ENCODE results near the gene ARCN1.

Gene ARCN1

DNA sequence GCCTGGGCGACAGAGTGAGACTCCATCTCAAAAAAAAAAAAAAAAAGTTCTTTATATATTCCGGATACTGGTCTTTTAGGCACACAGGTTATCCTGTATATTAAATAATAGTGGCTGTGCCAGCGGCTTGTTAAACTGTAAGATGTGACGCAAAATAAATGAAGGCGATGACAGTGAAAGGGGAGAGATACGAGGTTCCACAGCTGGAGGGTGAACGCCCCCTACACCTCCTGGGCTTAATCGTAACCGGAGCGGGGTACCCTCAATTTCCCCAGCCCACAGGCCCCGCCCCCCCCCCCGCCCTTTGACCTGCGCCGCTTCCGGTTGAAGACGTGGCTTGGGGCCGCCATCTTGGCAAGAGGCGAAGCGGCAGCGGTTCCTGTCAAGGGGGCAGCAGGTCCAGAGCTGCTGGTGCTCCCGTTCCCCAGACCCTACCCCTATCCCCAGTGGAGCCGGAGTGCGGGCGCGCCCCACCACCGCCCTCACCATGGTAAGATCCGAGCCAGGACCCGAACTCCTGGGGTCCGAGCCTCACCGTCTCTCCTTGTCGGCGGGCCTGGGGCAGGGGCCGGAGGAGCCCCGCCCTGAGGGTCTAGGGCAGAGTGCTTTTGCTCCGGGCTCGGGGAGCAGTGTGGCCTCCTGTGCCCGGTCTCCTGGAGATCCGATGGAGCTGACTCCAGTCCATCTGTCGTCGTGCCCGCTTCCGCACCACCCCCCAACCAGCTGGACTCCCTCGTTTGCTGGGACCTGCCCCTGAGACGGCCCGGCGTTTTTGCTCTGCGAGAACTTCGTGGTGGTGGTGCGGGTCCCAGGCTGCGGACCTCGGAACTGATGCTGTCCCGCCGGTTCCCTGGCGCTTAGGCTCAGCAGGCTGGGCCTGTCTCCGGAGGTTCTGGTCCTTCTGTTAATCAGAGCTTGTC, at the start of gene ARCN1:
TSS of gene ARCN1 (plus strand) at position 349 of the 920 bp plus-strand sequence. CDS start at position 488, 139 bp downstream.
- DNase-seq, result peak; percentile 87

DNA sequence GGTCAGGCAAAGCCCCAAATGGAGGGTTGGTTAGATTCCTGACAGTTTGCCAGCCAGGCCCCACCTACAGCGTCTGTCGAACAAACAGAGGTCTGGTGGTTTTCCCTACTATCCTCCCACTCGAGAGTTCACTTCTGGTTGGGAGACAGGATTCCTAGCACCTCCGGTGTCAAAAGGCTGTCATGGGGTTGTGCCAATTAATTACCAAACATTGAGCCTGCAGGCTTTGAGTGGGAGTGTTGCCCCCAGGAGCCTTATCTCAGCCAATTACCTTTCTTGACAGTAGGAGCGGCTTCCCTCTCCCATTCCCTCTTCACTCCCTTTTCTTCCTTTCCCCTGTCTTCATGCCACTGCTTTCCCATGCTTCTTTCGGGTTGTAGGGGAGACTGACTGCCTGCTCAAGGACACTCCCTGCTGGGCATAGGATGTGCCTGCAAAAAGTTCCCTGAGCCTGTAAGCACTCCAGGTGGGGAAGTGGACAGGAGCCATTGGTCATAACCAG, 49.6 kb upstream of the ARCN1 start:
- peak; percentile 39 for DNase-seq

- DNase-seq, result peak; percentile 10
Measured at GRCh38 chr11:118524356-118524755, 47.9 kb upstream of the ARCN1 start.

- no peak for DNase-seq
Measured at GRCh38 chr11:118524757-118525470, 47.3 kb upstream of the ARCN1 start.

GRCh38 chr11:118526688-118527087, 45.5 kb upstream of the ARCN1 start:
- DNase-seq, result no peak

DNA sequence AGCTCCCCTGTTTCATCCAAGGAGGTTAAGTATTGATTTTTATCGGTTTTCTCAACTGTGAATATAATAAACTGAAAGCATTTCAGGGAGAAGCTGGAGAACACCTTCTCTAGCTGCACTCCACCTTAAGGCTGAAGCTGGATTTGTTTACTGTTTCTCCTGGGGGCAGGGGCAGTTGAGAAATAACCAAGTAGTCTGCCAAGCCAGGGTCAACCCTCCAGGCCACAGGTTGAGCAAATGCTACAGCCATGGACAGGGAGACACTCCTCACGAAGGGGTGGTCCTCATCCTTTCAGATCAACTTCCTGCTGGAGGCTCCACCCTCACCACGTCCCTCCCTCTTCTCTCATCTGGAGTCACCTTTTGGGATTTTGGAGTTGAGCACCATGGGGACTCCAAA, 45.1 kb upstream of the ARCN1 start, which contains the start of gene TTC36:
TSS of gene TTC36 (plus strand) at position 366 of the 400 bp plus-strand sequence. CDS start at position 387, 21 bp downstream.
- DNase-seq, result no peak

GRCh38 chr11:118528511-118528910, 43.7 kb upstream of the ARCN1 start:
- no peak for DNase-seq

DNA sequence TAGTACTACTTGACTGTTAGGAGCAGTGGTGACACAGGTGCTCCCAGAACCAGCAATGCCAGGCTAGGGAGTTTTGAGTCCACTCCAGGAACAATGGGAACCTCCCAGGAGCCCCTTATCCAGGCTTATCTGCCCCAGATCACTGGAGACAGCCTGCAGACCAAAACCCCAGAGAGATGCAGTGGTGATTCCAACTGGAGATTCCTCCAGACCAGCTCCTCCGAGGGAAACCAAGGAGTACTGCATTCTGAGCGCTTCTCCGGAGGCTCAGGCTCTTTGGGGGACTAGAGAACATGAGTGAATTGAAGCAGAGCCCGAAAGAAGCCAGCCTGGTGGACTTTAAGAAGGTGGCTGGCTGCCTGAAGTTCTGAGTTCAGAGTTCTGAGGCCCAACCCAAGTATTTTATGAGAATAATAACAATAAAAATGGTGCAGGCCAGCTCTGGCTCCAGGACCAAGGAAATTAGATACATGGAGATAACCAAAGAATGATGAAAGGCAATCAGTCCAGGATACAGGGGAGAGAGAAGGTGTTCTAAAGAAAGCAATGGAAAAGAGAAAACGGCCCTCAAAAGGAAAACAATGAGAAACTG, 42.5 kb upstream of the ARCN1 start:
- peak; percentile 55 for DNase-seq

DNA sequence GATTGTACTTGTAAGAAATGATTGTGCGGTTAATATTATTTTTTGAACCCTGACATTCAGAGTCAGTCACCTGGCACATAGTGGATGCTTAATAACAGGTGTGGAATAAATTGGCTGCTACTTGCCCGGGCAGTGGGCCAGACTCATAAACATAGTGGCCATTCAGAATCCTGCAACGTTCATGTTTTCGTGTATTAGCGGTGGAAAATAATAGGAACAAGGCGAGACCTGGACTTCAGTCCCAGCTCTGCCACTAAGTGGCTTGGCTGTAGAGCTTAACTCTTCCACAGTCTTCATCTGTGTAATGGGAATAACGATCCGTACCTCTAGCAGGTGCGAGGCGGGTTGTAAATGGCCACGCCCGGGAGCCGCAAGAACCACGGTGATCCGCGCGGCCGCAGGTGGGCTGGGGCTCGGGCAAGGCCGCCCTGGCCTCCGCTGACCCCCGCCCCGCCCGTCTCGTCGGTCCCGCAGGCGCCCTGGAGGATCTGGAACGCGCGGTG, 42.0 kb upstream of the ARCN1 start:
- peak; percentile 93 for DNase-seq

GRCh38 chr11:118530683-118531596, 41.3 kb upstream of the ARCN1 start, which contains the start of gene TMEM25:
TMEM25 (plus strand) TSS chr11:118531192; CDS start chr11:118531802, 610 bp downstream.
- DNase-seq, result peak; percentile 92

GRCh38 chr11:118531597-118532084, 40.6 kb upstream of the ARCN1 start:
- DNase-seq, result no peak

GRCh38 chr11:118532091-118532490, 40.1 kb upstream of the ARCN1 start:
- DNase-seq, result no peak

- no peak for DNase-seq
Measured at GRCh38 chr11:118532852-118533768, 39.1 kb upstream of the ARCN1 start.

- DNase-seq, result no peak
Measured at GRCh38 chr11:118533769-118534729, 38.2 kb upstream of the ARCN1 start.

- DNase-seq, result no peak
Measured at GRCh38 chr11:118535261-118535660, 36.9 kb upstream of the ARCN1 start.

DNA sequence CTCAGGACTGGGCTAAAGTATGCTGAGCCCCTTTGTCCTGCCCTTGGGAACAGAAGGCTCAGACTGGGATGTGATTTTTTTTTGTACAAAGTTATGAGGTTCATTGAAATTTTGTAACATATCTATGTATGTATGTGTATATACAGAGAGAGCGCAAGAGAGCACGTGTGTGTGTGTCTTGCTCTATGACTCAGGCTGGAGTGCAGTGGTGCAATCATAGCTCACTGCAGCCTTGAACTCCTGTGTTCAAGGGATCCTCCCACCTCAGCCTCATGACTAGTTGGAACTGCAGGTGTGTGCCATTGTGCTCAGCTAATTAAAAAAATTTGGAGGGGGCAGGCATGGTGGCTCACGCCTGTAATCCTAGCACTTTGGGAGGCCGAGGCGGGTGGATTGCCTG, 35.5 kb upstream of the ARCN1 start:
- no peak for DNase-seq

- DNase-seq, result no peak
Measured at GRCh38 chr11:118537409-118537980, 34.7 kb upstream of the ARCN1 start.

DNA sequence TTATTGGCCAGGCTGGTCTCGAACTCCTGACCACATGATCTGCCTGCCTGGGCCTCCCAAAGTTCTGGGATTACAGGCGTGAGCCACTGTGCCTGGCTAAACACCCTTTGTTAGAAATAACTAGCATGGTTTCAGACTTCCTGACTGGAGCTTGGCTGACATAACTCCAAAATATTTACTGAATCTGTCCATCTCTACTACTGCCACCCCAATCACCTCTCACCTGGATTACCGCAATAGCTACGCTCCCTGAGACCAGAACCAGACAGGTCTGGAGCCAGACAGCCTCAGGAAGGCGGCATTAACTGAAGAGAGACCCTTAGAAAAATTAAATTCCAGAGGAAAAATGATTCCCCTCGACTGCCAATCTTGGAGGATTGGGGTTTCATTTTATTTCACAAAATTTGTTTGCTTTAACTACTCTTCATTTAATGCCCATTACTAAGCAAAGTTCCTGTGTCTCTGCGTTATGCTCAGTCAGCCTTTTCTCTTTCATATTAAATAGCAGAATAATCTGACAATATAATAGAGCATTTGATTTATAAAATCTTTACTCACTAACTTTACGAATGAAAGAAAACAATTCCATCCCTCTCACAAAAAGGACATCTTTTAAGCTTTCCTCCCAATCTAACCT, 28.1 kb upstream of the ARCN1 start:
- DNase-seq, result no peak

All from NCI-H69 (cell line).